Neural crest cell (in vitro differentiated cells): ENCODE data around the gene CD300A. TPM values are rescaled to one million over a fixed set of nuclear protein-coding genes. Genes with fewer than 3 reads are reported as not detected.

Experiments
- DNase-seq: peaks from one replicate; pipeline ENCODE4 v3.0.0; 2021; ENCODE audit warnings: low read depth, mixed read lengths, low spot score
- H3K27ac Mint-ChIP-seq: one replicate; pipeline ENCODE4 v1.8.0; 2021; ENCODE audit warnings: mild to moderate bottlenecking, mixed read lengths; ENCODE audit not compliant: unreplicated experiment
- H3K27me3 Mint-ChIP-seq: 2 replicates; pipeline ENCODE4 v1.8.0; 2021; ENCODE audit warnings: low read depth, mild to moderate bottlenecking, mixed read lengths
- H3K36me3 Mint-ChIP-seq: 2 replicates; pipeline ENCODE4 v1.8.0; 2021; ENCODE audit warnings: low read depth, mild to moderate bottlenecking, mixed read lengths
- H3K4me1 Mint-ChIP-seq: 2 replicates; pipeline ENCODE4 v1.8.0; 2021; ENCODE audit warnings: mixed read lengths
- H3K4me3 Mint-ChIP-seq: one replicate; pipeline ENCODE4 v1.8.0; 2021; ENCODE audit warnings: mild to moderate bottlenecking, mixed read lengths
- H3K9me3 Mint-ChIP-seq: 2 replicates; pipeline ENCODE4 v1.8.0; 2021; ENCODE audit warnings: mixed read lengths
- CTCF ChIP-seq: fragments of 200-600 bp; sonication (generic); conservative IDR thresholded peaks from 2 replicates; pipeline ENCODE4 v1.5.0; 2021; ENCODE audit warnings: antibody characterized with exemption, mild to moderate bottlenecking
- total RNA-seq: library from RNA; stranded (reverse); gene quantifications from 2 replicates; pipeline ENCODE4 v1.2.1, GENCODE V29; 2021

The CD300A gene
- total RNA-seq, 1 donor from 2014 or later: not detected

GRCh38 chr17:74478420-74479100, 12.1 kb downstream of the CD300A start:
- Mint-ChIP-seq H3K4me3 (no peak overlapping the region), H3K27ac (no peak overlapping the region), H3K9me3 (peaks cover 9% of the 10 kb centered on the region), H3K27me3 (peaks cover 35% of the 10 kb centered on the region), H3K36me3 (no peaks in the 10 kb centered on the region), H3K4me1 (no peaks in the 10 kb centered on the region)
- no peak for TF ChIP-seq CTCF
- DNase-seq: no peak

GRCh38 chr17:74480290-74480689, 13.9 kb downstream of the CD300A start:
- DNase-seq: no peak
- no peaks in the 10 kb centered on the region for H3K36me3 Mint-ChIP-seq
- peaks cover 30% of the 10 kb centered on the region for H3K27me3 Mint-ChIP-seq
- no peaks in the 10 kb centered on the region for H3K4me1 Mint-ChIP-seq
- H3K27ac Mint-ChIP-seq: no peak overlapping the region
- H3K9me3 Mint-ChIP-seq: peaks cover 6% of the 10 kb centered on the region
- TF ChIP-seq CTCF: no peak
- no peak overlapping the region for H3K4me3 Mint-ChIP-seq

GRCh38 chr17:74481621-74482020, 15.2 kb downstream of the CD300A start:
- Mint-ChIP-seq H3K36me3 (no peaks in the 10 kb centered on the region), H3K4me1 (no peaks in the 10 kb centered on the region), H3K4me3 (no peak overlapping the region), H3K9me3 (peaks cover under 1% of the 10 kb centered on the region), H3K27me3 (peaks cover 28% of the 10 kb centered on the region), H3K27ac (no peak overlapping the region)
- no peak for TF ChIP-seq CTCF
- DNase-seq: no peak

- Mint-ChIP-seq H3K4me1 (no peaks in the 10 kb centered on the region), H3K36me3 (no peaks in the 10 kb centered on the region), H3K27ac (peak overlapping the region; percentile 43), H3K4me3 (no peak overlapping the region), H3K9me3 (peaks cover 3% of the 10 kb centered on the region), H3K27me3 (peaks cover 24% of the 10 kb centered on the region)
- DNase-seq: no peak
- no peak for TF ChIP-seq CTCF
Observed at GRCh38 chr17:74484066-74484465, 17.6 kb downstream of the CD300A start.

GRCh38 chr17:74485022-74485743, 18.7 kb downstream of the CD300A start:
- DNase-seq: no peak
- H3K4me1 Mint-ChIP-seq: no peaks in the 10 kb centered on the region
- peaks cover 25% of the 10 kb centered on the region for H3K27me3 Mint-ChIP-seq

More at GRCh38 chr17:74485022-74485743, 18.7 kb downstream of the CD300A start:
- H3K4me3 Mint-ChIP-seq: no peak overlapping the region
- no peak for TF ChIP-seq CTCF
- peaks cover 5% of the 10 kb centered on the region for H3K9me3 Mint-ChIP-seq
- peak overlapping the region; percentile 20 for H3K27ac Mint-ChIP-seq
- H3K36me3 Mint-ChIP-seq: no peaks in the 10 kb centered on the region
